Head of caudate nucleus (tissue), 42 donors: ENCODE results near the gene RNF114.
A peak's percentile ranks its signal among the peaks of the same experiment; 100 is the strongest.

Experiments
- DNase-seq, 42 donors: peaks; one replicate each; pipeline versions ENCODE4 v3.0.0 to v3.0.0-alpha.2; 2020 to 2021; ENCODE audit warnings: mixed read lengths in 7 of 42
- intact Hi-C: fragments of 100-400 bp; cut with DNase I; formaldehyde crosslinking; loops from one replicate; pipeline ENCODE4 v1.15.0; 2022

The RNF114 gene

DNA sequence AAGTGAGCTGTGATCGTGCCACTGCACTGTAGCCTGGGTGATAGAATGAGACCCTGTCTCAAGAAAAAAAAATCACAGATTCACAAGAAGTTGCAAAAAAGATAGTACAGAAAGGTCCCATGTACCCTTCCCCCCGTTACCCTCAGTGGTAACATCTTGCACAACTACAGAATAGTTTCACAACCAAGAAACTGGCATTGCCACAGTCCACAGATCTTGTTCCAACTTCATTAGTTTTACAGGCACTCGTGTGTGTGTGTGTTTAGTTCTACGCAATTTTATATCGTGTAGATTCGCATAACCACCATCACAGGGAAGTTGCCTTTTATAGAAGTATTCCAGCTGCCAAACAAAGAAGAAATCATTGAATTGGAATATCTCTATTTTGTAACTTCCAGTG, 40.0 kb upstream of the RNF114 start:
- intact Hi-C loops: no loop called here
- peak in 1 of 42 donors; percentile 8 for DNase-seq

DNA sequence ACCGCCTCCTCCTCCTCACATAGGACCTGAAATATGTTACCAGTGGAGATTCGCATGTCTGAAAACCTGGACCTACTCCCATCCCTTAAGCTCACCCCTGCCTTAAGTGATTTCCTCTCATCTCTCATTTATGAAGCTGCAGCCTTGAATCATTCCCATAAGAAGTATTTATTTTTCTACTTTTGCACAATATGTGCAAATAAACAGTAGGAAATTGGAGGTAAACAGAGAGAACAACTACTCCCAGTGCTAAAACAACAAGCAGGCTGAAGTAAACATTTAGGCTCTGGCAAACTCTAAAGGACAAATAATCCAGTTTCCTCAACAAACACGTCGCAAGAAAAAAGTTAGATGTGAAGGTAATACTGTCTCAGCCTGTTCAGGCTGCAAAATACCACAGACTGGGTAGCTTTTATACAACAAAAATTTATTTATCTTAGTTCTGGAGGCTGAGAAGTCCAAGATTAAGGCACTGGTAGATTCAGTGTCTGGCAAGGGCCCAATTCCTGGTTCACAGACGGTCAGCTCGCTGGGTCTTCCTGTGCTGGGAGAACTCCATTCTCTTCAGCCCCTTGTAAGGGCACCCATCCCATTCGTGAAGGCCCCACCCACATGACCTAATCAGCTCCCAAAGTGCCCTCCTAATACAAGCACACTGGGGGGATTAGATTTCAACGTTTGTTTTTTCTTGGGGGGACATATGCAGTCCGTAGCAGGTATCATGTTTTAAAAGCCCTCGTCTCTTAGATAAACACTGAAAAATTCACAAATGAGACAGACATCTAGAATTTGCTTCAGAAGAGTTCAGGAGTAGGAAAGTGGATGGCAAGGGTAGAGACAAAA, 36.4 kb upstream of the RNF114 start:
- DNase-seq: peak in 8 of 42 donors; percentile 4 to 19 (median 14)
- intact Hi-C loops: no loop called here

DNA sequence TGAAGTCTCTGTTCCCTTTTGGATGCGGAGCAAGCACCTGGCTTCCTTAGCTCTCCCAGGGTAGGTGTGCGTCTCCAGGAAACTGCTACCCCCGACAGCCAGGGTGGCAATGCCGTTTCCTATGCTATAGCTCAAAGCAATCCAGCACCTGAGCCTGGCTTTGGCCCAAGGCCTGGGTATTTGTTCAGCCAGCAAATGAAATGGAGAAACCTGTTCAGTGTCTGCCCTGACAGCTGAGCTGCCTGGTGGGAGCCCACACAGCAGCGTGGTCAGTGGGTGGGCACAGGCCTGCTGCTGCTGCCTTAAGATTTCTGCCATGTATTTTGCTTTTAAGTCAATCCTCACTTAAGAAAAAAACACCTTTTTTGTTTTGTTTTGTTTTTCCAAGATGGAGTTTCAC, 34.6 kb upstream of the RNF114 start:
- peak in 14 of 42 donors; percentile 12 to 67 (median 41) for DNase-seq
- intact Hi-C loops: no loop called here

DNA sequence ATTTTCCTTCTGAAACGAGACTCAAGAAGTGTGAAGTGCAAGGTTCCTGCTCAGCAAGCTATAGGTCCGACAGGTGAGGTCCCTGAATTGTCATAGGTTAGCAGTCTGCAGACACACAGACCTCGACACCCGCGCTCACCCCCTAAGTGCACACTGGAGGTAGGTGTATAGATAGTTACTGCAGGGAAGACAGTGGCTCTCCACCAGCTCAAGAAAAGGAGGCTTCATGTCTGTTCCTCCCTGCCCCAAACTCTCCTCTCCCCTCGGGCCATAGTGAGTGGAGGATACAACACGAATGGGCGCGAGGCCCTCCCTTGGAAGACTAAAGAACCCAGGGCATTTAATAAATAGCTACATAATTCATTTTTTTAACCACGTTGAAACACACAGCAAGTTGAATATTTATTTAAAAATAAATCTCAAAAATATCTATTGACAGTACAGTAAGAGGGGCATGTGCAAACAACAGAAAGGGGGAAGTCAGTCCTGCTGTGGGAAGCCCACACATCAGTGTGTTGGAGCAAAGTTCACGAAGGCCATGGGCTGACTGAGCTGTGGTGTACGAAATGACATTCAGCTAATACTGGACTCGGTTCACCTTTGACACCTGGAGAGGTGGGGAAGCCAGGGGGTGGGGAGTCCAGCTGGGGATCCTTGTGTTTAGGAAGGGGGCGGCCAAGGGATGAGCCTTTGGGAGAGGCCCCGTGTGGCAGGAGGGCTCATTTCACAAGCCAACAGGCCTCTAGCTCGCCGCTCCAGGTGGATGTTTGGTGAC, 31.6 kb upstream of the RNF114 start:
- DNase-seq: peak in 11 of 42 donors; percentile 4 to 30 (median 15)
- intact Hi-C loops: no loop called here

DNA sequence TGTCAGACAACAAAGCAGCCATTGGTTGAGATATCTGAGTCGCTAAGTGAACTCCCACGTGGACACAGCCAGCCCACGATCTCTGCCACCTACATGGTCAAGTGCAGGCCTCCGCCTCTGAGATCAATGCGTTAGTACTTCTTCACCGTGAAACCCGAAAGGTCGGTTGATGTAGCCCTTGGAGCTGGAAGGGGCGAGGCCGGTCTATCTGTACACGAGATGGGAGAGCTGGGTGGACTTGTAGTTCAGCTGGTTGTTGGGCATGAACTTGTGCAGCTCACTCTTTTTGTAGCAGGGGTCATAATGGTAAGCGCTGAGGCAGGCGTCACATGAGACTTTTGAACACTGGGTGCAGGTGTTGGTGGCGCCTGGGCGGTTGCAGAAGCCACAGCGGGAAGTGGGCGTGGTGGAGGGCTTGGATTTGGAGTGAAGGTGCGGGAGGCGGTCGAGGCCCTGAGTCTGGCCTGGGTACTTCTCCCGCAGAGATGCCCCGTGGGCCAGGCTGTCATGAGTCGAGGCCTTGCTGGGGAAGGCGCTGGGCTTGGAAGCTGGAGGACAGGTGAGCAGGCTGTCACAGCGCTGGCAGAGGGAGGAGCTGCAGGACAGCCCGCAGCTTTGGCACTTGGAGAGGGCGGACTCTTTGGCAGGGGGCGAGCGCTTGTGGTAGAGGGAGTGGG, 30.6 kb upstream of the RNF114 start:
- intact Hi-C loops: no loop called here
- peak in 11 of 42 donors; percentile 8 to 32 (median 17) for DNase-seq

DNA sequence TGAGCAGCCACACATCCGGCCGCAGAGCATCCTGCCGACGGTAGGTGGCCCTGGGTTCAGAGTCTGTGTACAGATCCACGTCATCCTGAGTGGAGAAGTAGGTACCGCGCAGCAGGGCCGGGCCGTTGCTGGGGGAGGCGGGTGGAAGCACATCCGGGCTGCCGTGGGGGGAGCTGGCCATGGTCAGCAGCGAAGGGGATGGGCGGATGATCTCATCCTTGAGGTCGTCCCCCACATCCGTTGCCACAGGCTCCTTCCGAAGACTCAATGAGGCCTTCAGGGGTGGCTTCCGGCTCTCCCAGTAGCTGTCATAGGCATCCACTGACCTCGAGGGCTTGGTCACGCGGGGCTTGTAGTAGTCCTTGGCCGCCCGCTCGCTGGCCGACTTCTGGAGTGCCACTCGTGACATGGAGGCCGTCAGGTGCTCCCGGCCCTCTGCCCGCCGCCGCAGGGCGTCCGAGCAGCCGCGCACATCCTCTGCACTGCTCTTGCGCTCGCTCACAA, 30.0 kb upstream of the RNF114 start:
- peak in 9 of 42 donors; percentile 6 to 35 (median 14) for DNase-seq
- intact Hi-C loops: no loop called here

DNA sequence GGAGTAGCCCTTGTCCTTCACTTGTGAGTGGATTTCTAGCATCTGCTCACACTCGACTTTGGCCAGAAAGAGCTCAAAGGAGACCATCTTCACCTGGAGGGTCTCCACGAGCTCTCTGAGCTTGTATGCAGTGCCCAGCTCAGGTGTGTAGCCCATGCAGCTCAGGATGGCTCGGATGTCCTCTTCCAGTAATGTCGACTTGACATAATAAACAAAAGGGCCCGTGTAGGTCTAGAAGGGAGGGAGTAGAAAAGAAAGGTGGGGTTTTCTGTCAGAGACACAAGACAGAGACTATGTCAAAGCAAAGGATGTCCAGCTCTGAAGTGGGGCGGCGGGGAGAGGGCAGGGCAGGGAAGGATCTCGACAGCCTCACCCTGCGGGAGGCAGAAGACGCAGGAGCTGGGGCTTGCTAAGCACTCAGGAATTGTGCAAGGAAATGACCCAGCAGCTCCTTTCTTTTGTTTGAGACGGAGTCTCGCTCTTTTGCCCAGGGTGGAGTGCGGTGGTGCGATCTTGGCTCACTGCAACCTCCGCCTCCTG, 29.5 kb upstream of the RNF114 start:
- DNase-seq: peak in 2 of 42 donors; percentile 8 to 29
- intact Hi-C loops: no loop called here

DNA sequence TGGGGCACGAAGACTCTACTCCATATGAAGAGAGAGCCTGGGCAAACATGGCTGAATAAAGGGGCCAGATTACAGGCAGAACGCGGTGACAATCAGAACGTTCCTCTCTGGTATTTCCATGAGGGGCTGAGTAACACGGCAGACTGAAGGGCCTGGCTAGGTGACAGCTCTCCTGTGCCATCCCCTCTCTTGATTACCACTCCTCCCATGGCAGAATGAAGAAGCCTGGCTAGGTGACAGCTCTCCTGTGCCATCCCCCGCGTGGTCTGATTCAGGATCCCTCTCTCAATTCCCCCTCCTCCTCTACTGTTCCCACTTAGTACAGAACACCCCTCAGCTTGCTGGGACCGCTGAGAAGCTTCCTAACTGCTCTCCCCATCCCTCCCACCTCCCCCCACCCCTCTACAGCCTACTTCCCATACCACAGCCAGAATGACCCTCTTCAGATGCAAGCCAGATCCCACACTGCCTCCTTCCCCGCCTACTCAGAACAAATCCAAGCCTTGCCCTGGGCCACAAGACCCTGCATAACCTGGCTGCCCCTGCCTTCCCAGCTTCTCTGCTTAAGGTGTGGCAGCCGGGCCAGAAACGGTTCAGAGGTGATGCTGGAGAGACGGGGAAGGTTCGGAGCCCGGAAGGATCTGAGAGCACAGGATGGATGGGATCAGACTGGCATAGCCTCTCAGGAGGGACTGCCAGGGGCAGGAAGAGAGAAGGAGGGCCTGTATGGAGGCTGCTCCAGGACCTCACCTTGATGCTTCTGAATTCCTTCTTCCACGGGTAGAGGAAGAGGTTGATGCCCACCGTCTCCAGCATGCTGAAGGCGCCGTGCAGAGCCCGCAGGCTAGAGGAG, 28.6 kb upstream of the RNF114 start:
- intact Hi-C loops: no loop called here
- DNase-seq: peak in 2 of 42 donors; percentile 2 to 32

DNA sequence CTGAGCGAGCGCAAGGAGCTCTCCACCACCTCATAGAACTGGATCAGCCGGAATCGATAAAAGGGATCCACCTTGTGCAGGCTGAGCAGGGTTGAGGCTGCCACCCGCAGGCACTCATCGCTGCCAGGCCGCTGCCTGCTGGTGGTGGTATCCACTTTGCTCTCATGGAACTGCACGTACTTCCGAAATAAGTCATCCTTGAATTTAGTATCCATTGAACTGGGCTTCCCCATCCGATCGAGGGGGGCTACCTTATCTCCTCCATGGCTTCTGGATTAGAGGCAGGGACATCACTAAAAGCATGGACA, 28.0 kb upstream of the RNF114 start:
- intact Hi-C loops: no loop called here
- DNase-seq: peak in 1 of 42 donors; percentile 35

DNA sequence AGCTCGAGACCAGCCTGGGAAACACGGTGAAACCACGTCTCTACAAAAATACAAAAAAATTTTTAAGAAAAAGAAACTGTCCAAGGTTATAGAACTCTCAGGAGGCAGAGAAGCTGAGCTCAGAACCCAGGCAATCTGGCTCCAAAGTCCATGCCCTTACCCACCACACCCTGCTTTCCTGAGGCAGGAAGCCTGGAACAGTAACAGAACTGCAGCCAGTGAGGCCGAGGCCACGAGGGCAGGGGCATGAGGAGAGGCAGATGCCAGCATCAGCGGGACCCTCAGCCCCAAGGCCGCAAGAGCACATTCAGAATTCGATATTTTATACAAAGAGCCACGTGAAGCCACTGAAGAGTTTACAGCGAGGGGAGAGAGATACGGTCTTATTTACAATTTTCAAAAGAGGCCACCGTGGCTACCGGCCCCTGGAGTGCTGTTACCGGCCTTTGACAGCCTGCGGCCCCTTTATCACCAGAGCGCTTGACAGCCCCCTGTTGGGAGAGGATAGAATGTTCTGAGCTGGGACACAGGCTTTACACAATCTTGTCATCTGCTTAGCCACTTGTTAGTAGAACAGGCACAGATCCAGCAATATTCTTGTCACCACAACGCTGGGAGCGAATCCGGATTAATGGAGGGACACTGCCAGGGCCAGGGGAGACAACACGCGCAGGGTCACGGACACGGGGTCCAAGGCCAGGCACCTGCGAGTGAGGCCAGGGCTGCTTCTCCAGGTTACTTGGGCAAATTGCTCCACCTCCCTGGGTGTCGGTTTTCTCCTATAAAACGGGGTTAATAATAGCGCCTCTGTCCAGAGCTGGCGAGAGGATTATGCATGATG, 26.5 kb upstream of the RNF114 start:
- intact Hi-C loops: no loop called here
- DNase-seq: peak in 23 of 42 donors; percentile 41 to 77 (median 62)

DNA sequence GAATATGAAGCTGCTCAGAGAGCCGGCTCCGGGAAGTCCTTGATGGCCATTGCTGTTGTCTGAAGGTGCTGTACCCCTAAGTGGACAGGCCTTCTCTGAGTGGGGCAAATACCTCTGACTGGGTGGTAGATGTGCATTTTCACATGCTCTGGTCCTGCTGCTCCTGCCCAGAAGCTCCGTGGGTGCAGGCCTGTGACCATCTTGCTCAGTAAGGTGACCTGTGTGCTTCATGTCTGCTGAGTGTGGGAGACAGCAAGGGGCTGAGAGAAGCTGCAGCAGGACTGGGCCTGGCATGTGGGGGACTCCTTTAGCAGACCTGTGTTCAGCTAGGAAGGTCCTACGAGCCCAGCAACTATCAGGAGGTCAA, 25.9 kb upstream of the RNF114 start:
- intact Hi-C loops: no loop called here
- peak in 1 of 42 donors; percentile 38 for DNase-seq

DNA sequence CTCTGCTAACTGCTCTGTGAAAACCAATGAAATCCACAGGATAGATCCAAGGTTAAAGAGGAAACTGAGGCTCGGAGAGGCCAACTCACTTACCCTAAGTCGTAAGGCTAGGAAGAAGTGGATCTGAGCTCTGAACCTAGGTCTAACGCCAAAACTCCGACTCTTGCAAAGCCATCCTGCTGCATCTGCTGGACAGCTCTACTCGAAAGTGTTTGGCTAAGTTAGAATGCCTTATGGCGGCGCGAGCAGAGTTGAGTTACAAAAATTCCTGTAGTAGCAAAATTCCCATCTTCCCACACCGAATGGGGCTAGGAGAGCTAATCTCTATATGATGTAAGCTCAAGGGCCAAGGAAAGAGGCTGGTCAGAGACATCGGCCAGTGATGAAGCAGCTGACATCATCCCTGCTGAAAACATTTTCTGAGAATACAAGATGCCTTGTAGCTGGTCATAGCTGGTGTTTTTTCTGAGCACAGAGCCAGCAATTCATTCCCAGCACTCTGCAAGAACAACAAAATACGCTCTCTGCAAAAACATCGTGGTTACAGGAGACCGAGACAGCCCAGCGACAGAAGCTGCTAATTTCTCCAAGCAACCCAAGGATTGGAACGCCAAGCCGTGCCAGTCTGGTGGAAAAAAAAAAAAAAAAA, 22.7 kb upstream of the RNF114 start:
- DNase-seq: peak in 21 of 42 donors; percentile 30 to 75 (median 49)
- intact Hi-C loops: no loop called here

DNA sequence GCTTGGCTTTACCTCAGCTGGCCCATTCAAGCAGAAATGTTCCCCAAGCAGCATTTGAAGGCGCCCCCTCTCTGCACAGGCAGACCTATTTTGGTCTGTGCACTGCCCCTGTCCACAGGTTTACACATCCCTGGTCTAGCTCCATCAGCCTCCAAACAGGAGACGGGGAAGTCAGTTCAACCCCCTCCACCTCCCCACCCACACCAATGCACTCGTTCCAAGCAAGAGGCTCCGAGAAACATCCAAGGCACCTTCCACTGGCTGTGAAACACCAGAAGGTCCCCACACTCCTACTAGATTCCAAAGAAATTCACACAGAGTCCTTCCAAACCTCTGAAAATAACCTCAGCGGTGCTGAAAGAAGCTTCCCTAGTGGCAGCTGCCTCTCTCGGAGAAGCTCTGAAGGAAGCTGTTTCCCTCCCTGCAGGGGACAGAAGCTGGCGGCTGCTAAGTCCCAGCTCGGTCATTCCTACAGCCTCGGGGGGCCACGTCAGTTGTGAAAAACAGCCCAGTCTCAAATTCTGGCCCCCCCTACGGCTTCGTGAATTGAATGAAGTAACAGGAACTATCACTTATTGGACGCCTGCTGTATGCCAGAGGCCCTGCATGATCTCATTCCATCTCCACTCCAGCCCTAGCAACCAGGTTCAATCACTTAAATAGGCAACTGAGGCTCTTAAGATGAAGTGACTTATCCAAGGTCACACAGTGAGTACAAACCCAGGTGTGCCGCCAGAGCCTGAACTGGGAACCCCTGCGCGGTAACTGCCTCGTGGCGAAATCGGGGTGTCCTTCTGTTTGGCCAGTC, 21.7 kb upstream of the RNF114 start:
- intact Hi-C loops: no loop called here
- peak in 26 of 42 donors; percentile 26 to 71 (median 50) for DNase-seq

DNA sequence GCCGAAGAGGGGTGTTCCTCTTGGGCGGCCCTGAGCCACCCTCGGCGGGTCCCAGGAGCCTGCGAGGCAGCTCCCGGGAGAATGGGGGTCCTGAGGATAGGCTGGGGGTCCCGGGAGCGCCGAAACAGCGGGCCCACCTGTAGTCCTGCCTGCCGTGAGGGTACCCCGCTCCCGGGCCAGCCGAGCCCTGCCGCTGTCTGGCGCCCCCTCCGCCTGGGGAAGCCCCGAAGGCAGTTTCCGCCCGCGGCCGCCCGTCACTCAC, 21.1 kb upstream of the RNF114 start:
- intact Hi-C loops: no loop called here
- DNase-seq: no peak

DNA sequence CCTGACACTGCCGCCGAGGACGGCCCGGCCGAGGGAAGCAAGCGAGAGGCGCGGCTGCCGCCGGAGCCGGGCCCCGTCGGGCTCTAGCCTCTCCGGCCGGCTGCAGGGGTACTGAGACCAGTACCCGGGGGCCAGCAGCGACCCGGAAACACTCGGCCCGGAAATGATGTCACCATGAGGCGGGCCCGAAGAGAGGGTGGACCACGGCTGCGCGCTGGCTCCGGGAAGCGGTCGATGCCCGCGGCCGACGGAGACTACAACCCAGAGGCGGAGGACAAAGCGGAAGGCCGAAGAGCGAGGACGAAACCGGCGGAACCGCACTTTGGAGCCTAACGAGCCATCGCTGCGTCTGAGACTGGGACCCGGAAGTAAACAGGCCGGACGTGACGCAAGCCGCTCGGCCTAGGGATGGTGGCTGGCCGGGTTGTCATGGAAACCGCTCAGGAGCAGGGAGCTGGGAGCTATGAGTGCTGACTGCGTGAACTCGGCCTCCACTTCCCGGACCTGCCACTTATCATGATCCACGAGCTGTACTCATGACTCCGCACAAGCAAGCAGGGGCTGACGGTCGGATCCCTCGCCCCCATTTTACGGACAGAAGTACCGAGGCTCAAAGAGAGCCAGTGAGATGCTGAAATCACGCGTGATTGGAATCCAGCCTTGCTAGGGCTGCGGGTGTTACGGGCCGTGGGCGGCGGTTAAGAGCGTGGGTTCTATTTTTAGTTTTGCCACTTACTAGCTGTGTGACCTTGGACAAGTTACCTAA, 20.6 kb upstream of the RNF114 start, which contains the start of gene SPATA2:
SPATA2 (minus strand) TSS at position 150 of the 766 bp plus-strand sequence. CDS start 7,039 bp downstream, outside the sequence.
- intact Hi-C loops: no loop called here
- DNase-seq: peak; percentile 92 to 99 (median 97)
